HT1080 (cell line): ENCODE measurements around the gene SLC35B3. TPM values are rescaled to one million over a fixed set of nuclear protein-coding genes. Genes with fewer than 3 reads are reported as not detected.

ENCODE experiments used
- DNase-seq: peaks from one replicate; pipeline ENCODE4 v3.0.0-alpha.2; 2015; ENCODE audit warnings: low read depth
- total RNA-seq: library from RNA; depleted of rRNA; stranded (reverse); fragments of >200 nt; shearing (Covaris generic); gene quantifications from 2 replicates; pipeline ENCODE4 v1.2.3, GENCODE V29; 2014

The SLC35B3 gene
- total RNA-seq, 1 experiment from 2014 or later = 9.2 TPM

DNA sequence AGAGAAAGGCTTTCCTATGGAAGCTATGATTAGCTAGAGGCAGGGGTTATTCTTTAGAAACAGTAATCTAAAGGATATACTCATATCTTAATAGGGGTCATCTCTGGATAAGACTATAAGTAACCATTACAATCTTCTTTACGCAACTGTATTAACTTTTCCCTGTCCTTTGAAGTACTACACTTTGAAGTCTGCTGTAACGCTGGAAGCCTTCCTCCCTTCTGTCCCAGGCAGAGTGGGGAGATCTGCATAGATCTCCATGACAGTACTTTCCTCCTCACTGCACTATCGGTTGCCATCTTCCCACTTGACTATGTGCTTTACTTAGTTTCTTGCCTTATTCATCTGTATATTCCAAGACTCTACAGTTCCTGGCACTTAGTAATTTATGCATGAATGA, 20.1 kb downstream of the SLC35B3 start:
- no peak for DNase-seq

DNA sequence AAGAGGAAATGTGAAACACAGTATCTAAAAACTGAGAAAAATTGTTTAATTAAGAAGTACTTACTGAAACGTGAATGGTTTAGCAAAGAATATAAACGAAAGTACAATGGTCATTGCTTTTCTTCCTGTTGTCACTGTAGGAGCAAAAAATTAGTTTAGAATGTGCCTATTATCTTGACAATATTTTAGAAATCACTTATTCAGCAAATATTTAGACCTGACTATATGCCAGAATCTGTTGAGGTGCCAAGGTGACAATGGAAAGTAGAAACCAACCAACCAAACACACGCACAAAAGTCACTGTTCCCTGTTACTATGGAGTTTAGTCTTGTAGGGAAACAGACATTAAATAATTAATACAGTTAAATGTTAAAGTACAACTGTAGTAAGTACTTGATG, 20.5 kb downstream of the SLC35B3 start:
- DNase-seq = no peak

DNA sequence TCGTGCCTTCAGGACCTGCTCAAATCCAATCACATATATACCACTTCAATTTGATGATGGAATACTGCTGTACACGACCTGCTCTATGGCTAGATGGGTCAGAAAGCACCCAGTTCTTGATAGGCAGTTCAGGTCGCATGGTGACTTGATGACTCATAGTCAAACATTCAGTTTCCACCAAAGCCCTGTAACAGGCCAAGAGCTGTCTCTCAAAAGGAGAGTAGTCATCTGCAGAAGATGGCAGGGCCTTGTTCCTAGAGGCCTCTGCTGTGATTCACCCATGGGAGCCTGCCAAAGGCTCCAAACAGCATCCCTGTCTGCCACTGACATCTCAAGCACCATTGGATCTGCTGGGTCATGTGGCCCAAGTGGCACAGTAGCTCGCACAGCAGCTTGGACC, 29.4 kb downstream of the SLC35B3 start:
- DNase-seq = peak; percentile 55

- DNase-seq = no peak
Measured at GRCh38 chr6:8402546-8402945, 32.8 kb downstream of the SLC35B3 start.

GRCh38 chr6:8400663-8401062, 34.7 kb downstream of the SLC35B3 start:
- DNase-seq = no peak

GRCh38 chr6:8392569-8392968, 42.8 kb downstream of the SLC35B3 start:
- no peak for DNase-seq

- no peak for DNase-seq
Measured at GRCh38 chr6:8391934-8392333, 43.4 kb downstream of the SLC35B3 start.

GRCh38 chr6:8389036-8389818, 46.1 kb downstream of the SLC35B3 start:
- DNase-seq = no peak

DNA sequence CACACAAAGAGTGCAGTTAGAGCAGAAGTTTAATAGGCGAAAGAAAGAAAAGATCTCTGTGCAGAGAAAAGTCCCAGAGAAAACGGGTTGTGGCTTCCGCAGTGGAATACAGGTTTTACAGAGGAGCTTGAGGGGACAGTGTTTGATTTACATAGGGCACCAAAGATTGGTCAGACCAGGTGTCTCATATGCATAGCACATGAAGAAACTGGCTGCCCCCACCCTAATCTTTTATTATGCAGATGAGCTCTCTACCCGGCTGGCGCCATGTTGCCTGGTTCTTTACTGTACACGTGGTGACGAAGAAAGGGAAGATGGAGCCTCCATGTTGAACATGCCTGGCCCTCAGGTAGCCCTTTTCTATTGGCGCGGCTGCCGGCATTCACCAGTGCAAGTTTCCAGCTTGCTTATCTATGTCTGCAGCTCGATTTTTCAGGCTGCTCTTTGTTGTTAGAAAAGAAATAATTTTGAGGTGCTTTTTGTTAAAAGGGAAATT, 47.4 kb downstream of the SLC35B3 start:
- DNase-seq = no peak

DNA sequence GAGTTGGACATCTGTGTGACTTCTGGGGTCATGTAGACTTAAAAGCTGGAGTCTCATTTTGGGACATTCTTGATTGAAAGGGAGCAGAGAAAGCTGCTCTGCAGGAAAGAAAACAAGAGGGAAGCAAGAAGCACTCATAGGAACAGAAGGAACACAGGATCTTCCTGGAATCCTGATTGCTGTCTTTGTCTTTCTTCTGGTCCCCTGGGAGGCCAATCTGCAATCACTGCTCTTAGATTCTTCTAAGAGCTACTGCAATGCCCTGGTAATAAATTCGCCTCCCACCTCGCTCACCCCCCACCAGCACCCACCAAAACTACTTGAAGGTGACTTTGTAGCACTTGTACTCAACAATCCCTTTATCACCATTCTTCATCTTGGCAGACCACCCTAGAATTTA, 51.8 kb downstream of the SLC35B3 start:
- no peak for DNase-seq

- DNase-seq = no peak
Measured at GRCh38 chr6:8382434-8382833, 52.9 kb downstream of the SLC35B3 start.

- peak; percentile 1 for DNase-seq
Measured at GRCh38 chr6:8375916-8376315, 59.4 kb downstream of the SLC35B3 start.
